Brain microvascular endothelial cell (primary cell): ENCODE results near the gene PLD6.

ENCODE experiments used
- DNase-seq: peaks from one replicate; pipeline ENCODE4 v3.0.0-alpha.2; 2020
- H3K27ac ChIP-seq: fragments of 250-450 bp; sonication (Bioruptor Pico); 2 replicates; pipeline ENCODE4 v1.5.1; 2020; ENCODE audit warnings: mild to moderate bottlenecking, moderate library complexity
- H3K27me3 ChIP-seq: fragments of 250-450 bp; sonication (Bioruptor Pico); replicated peaks from 2 replicates; pipeline ENCODE4 v1.5.1; 2020; ENCODE audit warnings: mild to moderate bottlenecking
- H3K36me3 ChIP-seq: fragments of 250-450 bp; sonication (Bioruptor Pico); replicated peaks from 2 replicates; pipeline ENCODE4 v1.5.1; 2020; ENCODE audit warnings: mild to moderate bottlenecking
- H3K4me3 ChIP-seq: 2 replicates; pipeline ENCODE4 v1.5.1; 2011; ENCODE audit warnings: low read depth, mild to moderate bottlenecking, control low read depth, low read length, moderate library complexity
- CTCF ChIP-seq: IDR thresholded peaks from 2 replicates; pipeline ENCODE4 v1.5.1; 2011; ENCODE audit warnings: low read depth, mild to moderate bottlenecking, moderate library complexity, low read length, control low read depth, inconsistent platforms; ENCODE audit errors: missing control alignments
- in situ Hi-C: cut with HindIII; loops from 2 replicates; pipeline ENCODE4 v1.10.0; 2017; ENCODE audit warnings: low sequenced_read_pairs, low pct_ligation_motif_present

The PLD6 gene

DNA sequence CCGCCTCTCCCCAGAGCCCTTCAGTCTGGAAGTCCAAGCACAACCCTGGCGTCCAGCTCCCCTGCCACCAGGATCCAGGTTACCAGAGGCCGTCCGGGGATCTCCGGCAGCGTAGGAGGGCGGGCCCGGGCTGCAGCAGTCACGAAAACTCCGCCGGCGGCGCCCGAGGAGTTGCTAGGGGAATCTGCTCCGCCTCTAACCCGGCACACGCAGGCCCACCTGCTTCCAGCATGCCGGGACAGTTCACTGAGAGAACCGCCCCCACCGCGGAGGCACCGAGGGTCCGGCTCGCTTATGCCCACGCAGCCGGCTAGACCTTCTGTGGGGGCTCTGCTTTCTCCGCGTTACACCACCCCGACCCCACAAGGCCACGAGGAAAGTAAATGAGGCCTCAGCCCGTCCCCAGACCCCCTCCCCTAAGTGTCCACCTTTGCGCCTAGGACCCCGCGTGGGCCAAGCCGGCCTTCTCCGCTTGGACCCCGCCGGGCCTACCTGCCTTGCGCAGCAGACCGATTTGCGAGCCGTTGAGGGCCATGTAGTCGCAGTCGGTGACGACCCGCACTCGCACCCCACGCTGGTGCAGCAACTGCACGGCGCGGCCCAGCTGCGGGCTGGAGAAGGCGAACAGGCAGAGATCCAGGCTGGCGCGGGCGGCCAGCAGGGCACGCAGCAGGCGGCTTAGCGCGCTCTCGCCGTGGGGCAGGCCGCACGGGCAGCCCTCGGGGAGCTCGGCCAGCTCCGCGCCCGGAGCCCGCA, 587 bp downstream of the PLD6 start:
- in situ Hi-C loops: no loop called here
- H3K27ac ChIP-seq: no peak overlapping the region

GRCh38 chr17:17204635-17205231, 1.4 kb downstream of the PLD6 start:
- Histone ChIP-seq H3K4me3 (peak overlapping the region; percentile 57), H3K36me3 (no peaks in the 10 kb centered on the region), H3K27me3 (no peaks in the 10 kb centered on the region), H3K27ac (no peak overlapping the region)
- no peak for TF ChIP-seq CTCF
- DNase-seq: no peak
- in situ Hi-C loops: no loop called here

More for the DNA sequence above, 587 bp downstream of the PLD6 start:
- DNase-seq: no peak
- Histone ChIP-seq H3K4me3 (peak overlapping the region; percentile 57), H3K27me3 (no peaks in the 10 kb centered on the region), H3K36me3 (no peaks in the 10 kb centered on the region)
- TF ChIP-seq CTCF: no peak

- Histone ChIP-seq H3K27ac (no peak overlapping the region), H3K36me3 (no peaks in the 10 kb centered on the region), H3K27me3 (no peaks in the 10 kb centered on the region), H3K4me3 (no peak overlapping the region)
- in situ Hi-C loops: no loop called here
- no peak for TF ChIP-seq CTCF
- no peak for DNase-seq
Measured at GRCh38 chr17:17204041-17204591, 2.0 kb downstream of the PLD6 start.

- no peak overlapping the region for H3K27ac ChIP-seq
- no peak for TF ChIP-seq CTCF
- H3K27me3 ChIP-seq: no peaks in the 10 kb centered on the region
- no peak for DNase-seq
- H3K36me3 ChIP-seq: no peaks in the 10 kb centered on the region
- no peak overlapping the region for H3K4me3 ChIP-seq
- in situ Hi-C loops: no loop called here
Measured at GRCh38 chr17:17203173-17203730, 2.9 kb downstream of the PLD6 start.

- H3K4me3 ChIP-seq: no peak overlapping the region
- H3K36me3 ChIP-seq: no peaks in the 10 kb centered on the region
- no peak overlapping the region for H3K27ac ChIP-seq
- H3K27me3 ChIP-seq: no peaks in the 10 kb centered on the region
- no peak for DNase-seq
- in situ Hi-C loops: no loop called here
- no peak for TF ChIP-seq CTCF
Measured at GRCh38 chr17:17201907-17202306, 4.2 kb downstream of the PLD6 start.
